Subcutaneous abdominal adipose tissue (tissue), 5 donors: ENCODE results near the gene GJC1.

Experiments used
- H3K27ac ChIP-seq: one replicate; pipeline ENCODE4 v1.7.0; 2013; ENCODE audit warnings: low read depth, mild to moderate bottlenecking, inconsistent platforms, low read length, moderate library complexity
- H3K27me3 ChIP-seq, 5 donors: one replicate each; pipeline ENCODE4 v1.7.0; 2013; ENCODE audit warnings: low read length in 5 of 5, inconsistent platforms in 1 of 5; ENCODE audit not compliant: control insufficient read depth in 5 of 5, insufficient read depth in 4 of 5
- H3K36me3 ChIP-seq, 5 donors: one replicate each; pipeline ENCODE4 v1.7.0; 2013; ENCODE audit warnings: low read length in 5 of 5; ENCODE audit not compliant: control insufficient read depth in 5 of 5, insufficient read depth in 5 of 5
- H3K4me1 ChIP-seq, 5 donors: one replicate each; pipeline ENCODE4 v1.7.0; 2013; ENCODE audit warnings: low read length in 5 of 5, mild to moderate bottlenecking in 3 of 5, moderate library complexity in 1 of 5; ENCODE audit not compliant: control insufficient read depth in 5 of 5, insufficient read depth in 5 of 5
- H3K4me3 ChIP-seq, 5 donors: one replicate each; pipeline ENCODE4 v1.7.0; 2013; ENCODE audit warnings: low read length in 5 of 5, low read depth in 1 of 5
- H3K9ac ChIP-seq, 5 donors: one replicate each; pipeline ENCODE4 v1.7.0; 2013; ENCODE audit warnings: low read length in 5 of 5, mild to moderate bottlenecking in 4 of 5, moderate library complexity in 3 of 5
- H3K9me3 ChIP-seq, 5 donors: one replicate each; pipeline ENCODE4 v1.7.0; 2013; ENCODE audit warnings: low read length in 5 of 5; ENCODE audit not compliant: control insufficient read depth in 5 of 5
- donor health status: healthy.
- donor health status: healthy.
- donor health status: healthy.
- donor health status: healthy.
- donor health status: healthy.

Gene GJC1

GRCh38 chr17:44765965-44766364 is 64.1 kb downstream of the GJC1 start:
- H3K27me3 ChIP-seq = peaks cover 0 to 21% (median 16%) of the 10 kb centered on the region in 5 donors
- H3K4me3 ChIP-seq = no peak overlapping the region
- H3K4me1 ChIP-seq = no peaks in the 10 kb centered on the region
- no peak overlapping the region for H3K27ac ChIP-seq
- no peaks in the 10 kb centered on the region for H3K36me3 ChIP-seq
- no peak overlapping the region for H3K9ac ChIP-seq
- H3K9me3 ChIP-seq = no peaks in the 10 kb centered on the region

- Histone ChIP-seq H3K9me3 (no peaks in the 10 kb centered on the region), H3K27me3 (peaks cover 11 to 31% (median 29%) of the 10 kb centered on the region in 5 donors), H3K27ac (no peak overlapping the region), H3K4me1 (peaks cover 0 to 12% (median 11%) of the 10 kb centered on the region in 5 donors), H3K9ac (no peak overlapping the region), H3K4me3 (no peak overlapping the region), H3K36me3 (no peaks in the 10 kb centered on the region)
Measured at GRCh38 chr17:44763170-44763569, 66.9 kb downstream of the GJC1 start.

GRCh38 chr17:44761932-44762810 is 67.9 kb downstream of the GJC1 start:
- Histone ChIP-seq H3K9ac (no peak overlapping the region), H3K9me3 (no peaks in the 10 kb centered on the region), H3K27me3 (peaks cover 11 to 41% (median 33%) of the 10 kb centered on the region in 5 donors), H3K27ac (no peak overlapping the region), H3K4me1 (peaks cover 0 to 12% (median 11%) of the 10 kb centered on the region in 5 donors), H3K36me3 (no peaks in the 10 kb centered on the region), H3K4me3 (no peak overlapping the region)

- no peak overlapping the region for H3K27ac ChIP-seq
- peaks cover 0 to 12% (median 11%) of the 10 kb centered on the region in 5 donors for H3K4me1 ChIP-seq
- H3K36me3 ChIP-seq = no peaks in the 10 kb centered on the region
- peaks cover 11 to 39% (median 33%) of the 10 kb centered on the region in 5 donors for H3K27me3 ChIP-seq
- no peak overlapping the region for H3K9ac ChIP-seq
- no peaks in the 10 kb centered on the region for H3K9me3 ChIP-seq
- no peak overlapping the region for H3K4me3 ChIP-seq
Measured at GRCh38 chr17:44760474-44761308, 69.4 kb downstream of the GJC1 start.

GRCh38 chr17:44759916-44760243 is 70.2 kb downstream of the GJC1 start:
- Histone ChIP-seq H3K4me3 (no peak overlapping the region), H3K36me3 (no peaks in the 10 kb centered on the region), H3K9ac (no peak overlapping the region), H3K27me3 (peaks cover 11 to 39% (median 33%) of the 10 kb centered on the region in 5 donors), H3K27ac (no peak overlapping the region), H3K4me1 (peaks cover 0 to 12% (median 11%) of the 10 kb centered on the region in 5 donors), H3K9me3 (no peaks in the 10 kb centered on the region)

- Histone ChIP-seq H3K36me3 (no peaks in the 10 kb centered on the region), H3K9ac (no peak overlapping the region), H3K27me3 (peaks cover 11 to 39% (median 33%) of the 10 kb centered on the region in 5 donors), H3K9me3 (no peaks in the 10 kb centered on the region), H3K4me1 (peaks cover 0 to 12% (median 11%) of the 10 kb centered on the region in 5 donors), H3K4me3 (peak overlapping the region in 2 of 5 donors; percentile 51 to 52), H3K27ac (no peak overlapping the region)
Measured at GRCh38 chr17:44759086-44759915, 70.8 kb downstream of the GJC1 start.

GRCh38 chr17:44758414-44759085 is 71.5 kb downstream of the GJC1 start, which contains the start of gene ADAM11:
ADAM11 (plus strand) TSS chr17:44758988; CDS start chr17:44759200, 212 bp downstream.
- H3K9me3 ChIP-seq = no peaks in the 10 kb centered on the region
- H3K9ac ChIP-seq = no peak within 1 kb of the TSS
- H3K36me3 ChIP-seq = no peaks in the 10 kb centered on the region
- no peak within 1 kb of the TSS for H3K27ac ChIP-seq
- peak within 1 kb of the TSS in 3 of 5 donors; percentile 11 to 52 (median 51) for H3K4me3 ChIP-seq
- peaks cover 11 to 39% (median 33%) of the 10 kb centered on the region in 5 donors for H3K27me3 ChIP-seq
- H3K4me1 ChIP-seq = peaks cover 0 to 12% (median 11%) of the 10 kb centered on the region in 5 donors

GRCh38 chr17:44757918-44758413 is 72.1 kb downstream of the GJC1 start:
- Histone ChIP-seq H3K27ac (no peak overlapping the region), H3K27me3 (peaks cover 11 to 39% (median 33%) of the 10 kb centered on the region in 5 donors), H3K9ac (no peak overlapping the region), H3K4me1 (peaks cover 0 to 12% (median 11%) of the 10 kb centered on the region in 5 donors), H3K36me3 (no peaks in the 10 kb centered on the region), H3K4me3 (no peak overlapping the region), H3K9me3 (no peaks in the 10 kb centered on the region)
